ENCODE data around the gene FOLR2. TPM values are rescaled to one million over a fixed set of nuclear protein-coding genes. Genes with fewer than 3 reads are reported as not detected.
A peak's percentile ranks its signal among the peaks of the same experiment; 100 is the strongest.

The FOLR2 gene
- total RNA-seq, 1 experiment from 2014 or later = not detected

- Mint-ChIP-seq H3K27me3 (ENCODE audit: unreplicated experiment) (peaks cover 33% of the 10 kb centered on the region), H3K9me3 (ENCODE audit: low read depth, unreplicated experiment) (no peaks in the 10 kb centered on the region), H3K36me3 (ENCODE audit: insufficient read depth, unreplicated experiment) (peaks cover 32% of the 10 kb centered on the region), H3K4me1 (ENCODE audit: low read depth, unreplicated experiment) (peaks cover 17% of the 10 kb centered on the region), H3K27ac (ENCODE audit: unreplicated experiment) (no peak overlapping the region), H3K4me3 (ENCODE audit: low read depth, unreplicated experiment) (no peak overlapping the region)
- intact Hi-C loops (cut with micrococcal nuclease; ENCODE audit: unreplicated experiment) = loop anchor here (10.0 kb wide), 1 partner anchor 194 kb away; no protein-coding TSS in a partner anchor
- no peak for TF ChIP-seq CTCF (IDR thresholded peaks at IDR 0.05; ENCODE audit: unreplicated experiment)
- CTCF ChIA-PET = no interaction called here
- no TSS peak for BruUV-seq (replicated peaks)
- no peak for DNase-seq
Observed at GRCh38 chr11:72220696-72221363, 4.2 kb downstream of the FOLR2 start.

GRCh38 chr11:72221386-72222075, 4.9 kb downstream of the FOLR2 start:
- Mint-ChIP-seq H3K27ac (ENCODE audit: unreplicated experiment) (no peak overlapping the region), H3K4me1 (ENCODE audit: low read depth, unreplicated experiment) (peaks cover 20% of the 10 kb centered on the region), H3K27me3 (ENCODE audit: unreplicated experiment) (peaks cover 26% of the 10 kb centered on the region), H3K9me3 (ENCODE audit: low read depth, unreplicated experiment) (no peaks in the 10 kb centered on the region), H3K4me3 (ENCODE audit: low read depth, unreplicated experiment) (no peak overlapping the region), H3K36me3 (ENCODE audit: insufficient read depth, unreplicated experiment) (peaks cover 34% of the 10 kb centered on the region)
- DNase-seq = no peak
- CTCF ChIA-PET = no interaction called here
- no peak for TF ChIP-seq CTCF (IDR thresholded peaks at IDR 0.05; ENCODE audit: unreplicated experiment)
- BruUV-seq (replicated peaks) = no TSS peak
- intact Hi-C loops (cut with micrococcal nuclease; ENCODE audit: unreplicated experiment) = loop anchor here (10.0 kb wide), 1 partner anchor 193 kb away; no protein-coding TSS in a partner anchor

GRCh38 chr11:72222106-72222891, 5.7 kb downstream of the FOLR2 start:
- Mint-ChIP-seq H3K27me3 (ENCODE audit: unreplicated experiment) (peaks cover 18% of the 10 kb centered on the region), H3K36me3 (ENCODE audit: insufficient read depth, unreplicated experiment) (peaks cover 34% of the 10 kb centered on the region), H3K9me3 (ENCODE audit: low read depth, unreplicated experiment) (no peaks in the 10 kb centered on the region), H3K4me3 (ENCODE audit: low read depth, unreplicated experiment) (peak overlapping the region; percentile 73), H3K27ac (ENCODE audit: unreplicated experiment) (no peak overlapping the region), H3K4me1 (ENCODE audit: low read depth, unreplicated experiment) (peaks cover 20% of the 10 kb centered on the region)
- CTCF ChIA-PET = interaction anchor here (0.7 to 1.6 kb wide), 3 partner anchors 14 to 209 kb away, joined by 3 to 7 read pairs (median 4); no protein-coding TSS in a partner anchor
- no peak for DNase-seq
- TF ChIP-seq CTCF (IDR thresholded peaks at IDR 0.05; ENCODE audit: unreplicated experiment) = no peak
- intact Hi-C loops (cut with micrococcal nuclease; ENCODE audit: unreplicated experiment) = loop anchor here (10.0 kb wide), 1 partner anchor 193 kb away; no protein-coding TSS in a partner anchor
- no TSS peak for BruUV-seq (replicated peaks)

- no TSS peak for BruUV-seq (replicated peaks)
- peak overlapping the region; percentile 73 for H3K4me3 Mint-ChIP-seq (ENCODE audit: low read depth, unreplicated experiment)
- peaks cover 20% of the 10 kb centered on the region for H3K4me1 Mint-ChIP-seq (ENCODE audit: low read depth, unreplicated experiment)
- peak overlapping the region; percentile 33 for H3K27ac Mint-ChIP-seq (ENCODE audit: unreplicated experiment)
- intact Hi-C loops (cut with micrococcal nuclease; ENCODE audit: unreplicated experiment) = loop anchor here (10.0 kb wide), 1 partner anchor 192 kb away; no protein-coding TSS in a partner anchor
- peaks cover 34% of the 10 kb centered on the region for H3K36me3 Mint-ChIP-seq (ENCODE audit: insufficient read depth, unreplicated experiment)
- no peaks in the 10 kb centered on the region for H3K9me3 Mint-ChIP-seq (ENCODE audit: low read depth, unreplicated experiment)
- CTCF ChIA-PET = interaction anchor here (0.7 to 1.6 kb wide), 5 partner anchors 13 to 208 kb away, joined by 3 to 7 read pairs (median 4); no protein-coding TSS in a partner anchor
- TF ChIP-seq CTCF (IDR thresholded peaks at IDR 0.05; ENCODE audit: unreplicated experiment) = peak; percentile 29
- peaks cover 10% of the 10 kb centered on the region for H3K27me3 Mint-ChIP-seq (ENCODE audit: unreplicated experiment)
- DNase-seq = peak; percentile 95
Observed at GRCh38 chr11:72222907-72223614, 6.5 kb downstream of the FOLR2 start.
